CD4-positive, CD25-positive, alpha-beta regulatory T cell (primary cell): ENCODE measurements around the gene WDR38. TPM values are rescaled to one million over a fixed set of nuclear protein-coding genes. Genes with fewer than 3 reads are reported as not detected.

Source experiments
- ATAC-seq, 2 donors: fragments of 150-1000 bp; cut with Tn5 transposase; one replicate each; pipeline ENCODE4 v1.10.0; 2021; ENCODE audit warnings: low read depth in 2 of 2, moderate number of reproducible peaks in 2 of 2, moderate library complexity in 1 of 2
- DNase-seq, 3 donors: peaks; one replicate each; pipeline versions ENCODE4 v3.0.0 to v3.0.0-alpha.2; 2012 to 2022; ENCODE audit warnings: mixed read lengths in 1 of 3
- H3K27ac ChIP-seq: one replicate; pipeline ENCODE4 v1.7.0; 2013; ENCODE audit warnings: mild to moderate bottlenecking, low read length; ENCODE audit not compliant: insufficient read depth, poor library complexity, severe bottlenecking
- H3K27me3 ChIP-seq: one replicate; pipeline ENCODE4 v1.7.0; 2013; ENCODE audit warnings: low read length; ENCODE audit not compliant: control insufficient read depth, insufficient read depth
- H3K36me3 ChIP-seq: one replicate; pipeline ENCODE4 v1.7.0; 2013; ENCODE audit warnings: mild to moderate bottlenecking, low read length, moderate library complexity; ENCODE audit not compliant: control insufficient read depth, insufficient read depth
- H3K4me1 ChIP-seq: 2 replicates; pipeline ENCODE4 v1.7.0; 2013; ENCODE audit warnings: mild to moderate bottlenecking, low read length; ENCODE audit not compliant: insufficient read depth, control insufficient read depth, poor library complexity, severe bottlenecking
- H3K4me3 ChIP-seq: one replicate; pipeline ENCODE4 v1.7.0; 2013; ENCODE audit warnings: low read depth, mild to moderate bottlenecking, low read length, moderate library complexity
- H3K9me3 ChIP-seq, 2 experiments: 1 replicate in 1 of 2; 2 replicates in 1 of 2; pipeline ENCODE4 v1.7.0; 2013; ENCODE audit warnings: low read length in 2 of 2, mild to moderate bottlenecking in 1 of 2, moderate library complexity in 1 of 2; ENCODE audit not compliant: control insufficient read depth in 2 of 2
- H3K27ac Mint-ChIP-seq, 3 donors: one replicate each; pipeline ENCODE4 v1.8.0; 2020 to 2022; ENCODE audit warnings: mild to moderate bottlenecking in 3 of 3, mixed read lengths in 3 of 3, moderate library complexity in 2 of 3
- H3K27me3 Mint-ChIP-seq: one replicate; pipeline ENCODE4 v1.8.0; 2022; ENCODE audit warnings: mild to moderate bottlenecking, mixed read lengths
- H3K36me3 Mint-ChIP-seq: one replicate; pipeline ENCODE4 v1.8.0; 2020; ENCODE audit warnings: mixed read lengths
- H3K4me1 Mint-ChIP-seq, 4 donors: one replicate each; pipeline ENCODE4 v1.8.0; 2020 to 2022; ENCODE audit warnings: mixed read lengths in 4 of 4, mild to moderate bottlenecking in 1 of 4
- H3K4me3 Mint-ChIP-seq, 4 donors: one replicate each; pipeline ENCODE4 v1.8.0; 2020 to 2022; ENCODE audit warnings: mild to moderate bottlenecking in 4 of 4, mixed read lengths in 4 of 4, moderate library complexity in 3 of 4
- H3K9me3 Mint-ChIP-seq, 7 donors: one replicate each; pipeline ENCODE4 v1.8.0; 2020 to 2022; ENCODE audit warnings: mixed read lengths in 7 of 7, mild to moderate bottlenecking in 3 of 7, moderate library complexity in 2 of 7
- polyA plus RNA-seq, 4 donors: library from polyadenylated mRNA; unstranded; fragments of 300-500 nt; fragmentation: Illumina TruSeq; gene quantifications; one replicate each; pipeline ENCODE4 v1.2.3, GENCODE V29; 2021
- total RNA-seq: library from RNA; stranded (reverse); gene quantifications from one replicate; pipeline ENCODE4 v1.2.3, GENCODE V29; 2022

Gene WDR38
- total and polyA plus RNA-seq, 5 donors from 2014 or later, result not detected

DNA sequence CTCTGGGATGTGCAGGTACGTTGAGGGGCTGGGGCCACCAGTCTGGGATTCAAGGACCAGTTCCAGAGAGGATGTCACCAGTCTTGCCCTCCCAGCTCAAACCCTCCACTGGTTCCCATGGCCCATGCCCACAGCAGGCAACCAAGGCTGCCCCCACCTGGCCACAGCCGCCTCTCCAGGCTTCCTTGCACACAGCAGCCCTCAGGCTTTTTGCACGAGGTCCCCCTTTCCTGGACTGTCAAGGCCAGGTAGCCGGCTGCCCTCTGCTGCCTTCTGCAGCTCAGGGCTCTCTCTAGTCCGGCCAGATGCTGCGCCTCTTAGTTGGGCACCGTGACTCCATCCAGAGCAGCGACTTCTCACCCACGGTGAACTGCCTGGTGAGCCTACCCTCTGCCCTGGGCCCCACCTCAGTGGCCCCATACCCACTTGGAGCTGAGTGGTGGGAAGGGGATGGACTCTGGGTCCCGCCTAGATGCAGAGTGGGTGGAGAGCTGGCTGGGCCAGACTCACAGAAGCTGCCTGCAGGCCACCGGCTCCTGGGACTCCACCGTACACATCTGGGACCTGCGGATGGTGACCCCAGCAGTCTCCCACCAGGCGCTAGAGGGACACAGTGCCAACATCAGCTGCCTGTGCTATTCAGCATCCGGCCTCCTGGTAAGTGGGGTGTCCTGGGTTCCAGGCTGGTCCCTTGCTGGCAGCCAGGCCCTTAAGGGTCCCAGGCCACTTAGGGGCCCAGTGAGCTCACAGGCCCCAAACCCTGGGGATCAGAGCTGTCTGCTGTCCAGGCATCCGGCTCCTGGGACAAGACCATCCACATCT, 2.9 kb downstream of the WDR38 start:
- H3K36me3 ChIP-seq, result peaks cover 37% of the 10 kb centered on the region
- no peak overlapping the region for H3K4me3 ChIP-seq
- H3K4me1 Mint-ChIP-seq, result peaks cover 0 to 49% (median 21%) of the 10 kb centered on the region in 4 donors
- H3K27ac ChIP-seq, result no peak overlapping the region
- H3K4me3 Mint-ChIP-seq, result peak overlapping the region in 2 of 4 donors; percentile 4 to 25
- peaks cover 36% of the 10 kb centered on the region for H3K4me1 ChIP-seq
- peaks cover 3% of the 10 kb centered on the region for H3K27me3 Mint-ChIP-seq
- DNase-seq (peak in 1 of 3 donors; percentile 11), ATAC-seq (no peak)
- H3K27me3 ChIP-seq, result no peaks in the 10 kb centered on the region
- H3K36me3 Mint-ChIP-seq, result peaks cover 20% of the 10 kb centered on the region
- no peaks in the 10 kb centered on the region for H3K9me3 ChIP-seq
- H3K9me3 Mint-ChIP-seq, result peaks cover 0 to 1% (median 0%) of the 10 kb centered on the region in 7 donors
- no peak overlapping the region for H3K27ac Mint-ChIP-seq

GRCh38 chr9:124857533-124858162, 4.4 kb downstream of the WDR38 start:
- Mint-ChIP-seq H3K36me3 (peaks cover 23% of the 10 kb centered on the region), H3K9me3 (peaks cover 0 to 1% (median 0%) of the 10 kb centered on the region in 7 donors), H3K27me3 (no peaks in the 10 kb centered on the region), H3K27ac (no peak overlapping the region), H3K4me1 (peaks cover 5 to 56% (median 25%) of the 10 kb centered on the region in 4 donors), H3K4me3 (peak overlapping the region in 2 of 4 donors; percentile 38 to 75)
- ATAC-seq (no peak), DNase-seq (no peak)
- no peaks in the 10 kb centered on the region for H3K9me3 ChIP-seq
- no peak overlapping the region for H3K27ac ChIP-seq
- no peak overlapping the region for H3K4me3 ChIP-seq
- H3K4me1 ChIP-seq, result peaks cover 36% of the 10 kb centered on the region
- no peaks in the 10 kb centered on the region for H3K27me3 ChIP-seq
- H3K36me3 ChIP-seq, result peaks cover 37% of the 10 kb centered on the region

DNA sequence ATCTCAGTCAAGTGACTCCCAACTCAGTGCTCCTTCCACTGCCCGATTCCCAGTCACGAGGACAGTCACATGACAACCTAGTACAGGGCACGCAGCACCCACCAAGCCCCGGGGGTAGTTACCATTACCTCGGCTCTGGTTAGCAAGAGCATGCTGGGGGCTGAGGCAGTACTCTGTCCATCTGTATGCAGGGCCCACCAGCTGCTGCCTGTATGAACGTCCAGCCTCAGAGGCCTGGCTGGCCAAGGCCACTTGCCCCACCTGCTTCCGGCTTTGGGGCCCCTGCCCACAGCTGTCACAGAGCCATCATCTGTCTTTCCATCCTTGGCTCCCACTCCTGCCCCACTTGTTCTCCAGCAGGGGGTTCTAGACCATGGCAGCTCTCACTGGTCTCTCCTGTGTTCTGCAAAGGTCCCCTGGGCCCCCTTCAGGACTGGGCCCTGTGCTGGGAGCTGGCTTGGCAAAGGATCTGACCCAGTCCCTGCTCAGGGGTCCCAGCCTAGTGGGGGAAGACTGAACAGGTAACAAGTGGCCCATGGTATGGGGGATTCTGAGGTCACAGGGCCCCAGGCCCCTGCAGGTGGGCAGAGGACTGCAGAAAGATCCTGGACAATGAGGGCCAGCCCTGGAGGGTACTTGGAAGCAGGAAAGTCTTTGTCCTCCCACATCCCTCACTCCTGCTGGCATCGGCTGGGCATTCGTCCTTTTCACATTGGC, 5.2 kb downstream of the WDR38 start:
- Histone ChIP-seq H3K4me1 (peaks cover 31% of the 10 kb centered on the region), H3K27ac (no peak overlapping the region), H3K36me3 (peaks cover 37% of the 10 kb centered on the region), H3K9me3 (no peaks in the 10 kb centered on the region), H3K4me3 (no peak overlapping the region), H3K27me3 (no peaks in the 10 kb centered on the region)
- Mint-ChIP-seq H3K36me3 (peaks cover 23% of the 10 kb centered on the region), H3K4me1 (peaks cover 7 to 53% (median 23%) of the 10 kb centered on the region in 4 donors), H3K4me3 (no peak overlapping the region), H3K9me3 (no peaks in the 10 kb centered on the region), H3K27me3 (no peaks in the 10 kb centered on the region), H3K27ac (no peak overlapping the region)
- DNase-seq, result no peak
- ATAC-seq, result no peak

DNA sequence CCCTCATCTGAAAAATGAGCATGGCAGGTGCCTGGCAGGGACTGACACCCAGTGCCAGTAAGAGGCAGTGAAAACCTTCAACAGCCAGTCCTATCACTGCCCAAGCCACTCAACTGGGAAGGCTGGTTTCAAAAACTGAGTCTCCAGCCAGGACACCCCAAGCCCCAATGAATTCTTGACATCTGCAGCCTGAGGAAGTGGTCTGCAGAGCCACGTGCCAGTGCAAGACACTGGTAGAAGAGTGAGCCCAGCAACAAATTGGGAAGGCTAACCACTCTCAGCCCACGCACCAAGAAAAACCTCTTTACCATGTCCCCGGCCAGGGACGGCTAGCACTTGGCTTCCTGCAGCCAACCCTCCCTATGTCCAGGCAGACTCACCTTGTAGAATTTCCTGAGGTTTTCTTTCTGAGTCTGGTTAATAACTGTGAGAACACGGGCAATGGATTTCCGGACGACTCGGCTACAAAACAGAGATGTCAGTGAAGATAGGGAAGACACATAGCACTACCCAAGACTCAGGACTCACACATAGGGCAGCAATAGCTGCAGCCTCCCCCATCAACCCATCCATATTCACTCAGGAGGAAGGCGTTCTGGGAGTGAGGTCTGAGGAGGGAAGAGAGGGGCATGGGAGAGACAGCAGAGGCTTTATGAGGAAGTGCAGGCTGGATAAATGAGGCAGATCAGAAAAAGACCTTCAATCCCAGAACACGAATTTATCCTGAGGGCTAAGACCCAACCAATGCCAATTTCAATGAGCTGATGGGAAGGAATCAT, 6.7 kb downstream of the WDR38 start:
- Histone ChIP-seq H3K27ac (peak overlapping the region; percentile 93), H3K27me3 (no peaks in the 10 kb centered on the region), H3K9me3 (no peaks in the 10 kb centered on the region), H3K4me1 (peaks cover 31% of the 10 kb centered on the region), H3K4me3 (peak overlapping the region; percentile 74), H3K36me3 (peaks cover 37% of the 10 kb centered on the region)
- no peak for DNase-seq
- ATAC-seq, result no peak
- peaks cover 23% of the 10 kb centered on the region for H3K36me3 Mint-ChIP-seq
- H3K4me1 Mint-ChIP-seq, result peaks cover 9 to 52% (median 25%) of the 10 kb centered on the region in 4 donors
- H3K9me3 Mint-ChIP-seq, result no peaks in the 10 kb centered on the region
- peak overlapping the region; percentile 64 to 99 (median 97) for H3K27ac Mint-ChIP-seq
- peak overlapping the region; percentile 95 to 98 (median 97) for H3K4me3 Mint-ChIP-seq
- H3K27me3 Mint-ChIP-seq, result no peaks in the 10 kb centered on the region

DNA sequence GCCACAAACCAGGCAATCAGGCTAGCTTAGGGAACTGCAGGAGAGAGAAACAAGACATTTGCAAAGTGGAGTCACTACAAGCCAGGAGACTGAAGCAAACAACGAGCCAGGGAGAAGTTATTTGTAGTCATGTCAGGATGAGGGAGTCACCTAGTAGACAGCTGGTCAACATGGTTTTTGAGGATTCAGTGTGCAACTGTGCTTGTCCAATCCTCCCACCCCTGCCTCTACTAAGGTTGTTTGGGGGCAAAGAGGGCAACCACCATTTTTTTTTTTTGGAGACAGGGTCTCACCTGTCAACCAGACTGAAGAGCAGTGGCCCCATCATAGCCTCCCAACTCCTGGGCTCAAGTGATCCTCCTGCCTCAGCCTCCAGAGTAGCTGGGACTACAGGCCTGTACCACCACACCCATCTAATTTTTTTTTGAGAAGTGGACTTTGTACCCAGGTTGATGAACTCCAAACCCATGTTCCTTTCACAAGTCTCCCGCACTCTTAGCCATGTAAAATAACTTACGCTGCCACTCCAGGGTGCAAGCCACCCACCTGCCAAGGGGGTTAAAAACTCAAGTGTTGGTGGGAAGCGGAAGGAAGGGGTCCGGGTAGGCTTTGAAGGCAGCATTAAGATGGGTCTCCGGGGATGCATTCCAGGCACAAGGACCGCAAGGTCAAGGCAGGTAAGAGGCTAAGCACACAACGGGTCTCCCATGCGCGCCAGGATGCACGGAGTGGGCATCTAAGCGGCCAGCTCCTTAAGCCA, 7.5 kb downstream of the WDR38 start:
- DNase-seq, result no peak
- Histone ChIP-seq H3K4me3 (peak overlapping the region; percentile 74), H3K27me3 (no peaks in the 10 kb centered on the region), H3K27ac (peak overlapping the region; percentile 93), H3K9me3 (no peaks in the 10 kb centered on the region), H3K4me1 (peaks cover 31% of the 10 kb centered on the region), H3K36me3 (peaks cover 37% of the 10 kb centered on the region)
- H3K9me3 Mint-ChIP-seq, result no peaks in the 10 kb centered on the region
- no peaks in the 10 kb centered on the region for H3K27me3 Mint-ChIP-seq
- H3K4me3 Mint-ChIP-seq, result peak overlapping the region; percentile 95 to 98 (median 97)
- peak overlapping the region; percentile 96 to 99 (median 97) for H3K27ac Mint-ChIP-seq
- H3K36me3 Mint-ChIP-seq, result peaks cover 23% of the 10 kb centered on the region
- H3K4me1 Mint-ChIP-seq, result peaks cover 9 to 48% (median 25%) of the 10 kb centered on the region in 4 donors
- ATAC-seq, result no peak

GRCh38 chr9:124861342-124862229, 8.3 kb downstream of the WDR38 start, which contains the start of the genes ARPC5L and RPL35:
Gene ARPC5L (plus strand): TSS chr9:124862130. CDS start chr9:124869291, 7,161 bp downstream.
Gene RPL35 (minus strand): TSS chr9:124861957. CDS start chr9:124861912, 45 bp downstream.
- Mint-ChIP-seq H3K9me3 (no peaks in the 10 kb centered on the region), H3K27ac (peak within 1 kb of the TSS; percentile 96 to 99 (median 97)), H3K36me3 (peaks cover 23% of the 10 kb centered on the region), H3K4me3 (peak within 1 kb of the TSS; percentile 95 to 98 (median 97)), H3K27me3 (no peaks in the 10 kb centered on the region), H3K4me1 (peaks cover 9 to 48% (median 25%) of the 10 kb centered on the region in 4 donors)
- peaks cover 37% of the 10 kb centered on the region for H3K36me3 ChIP-seq
- H3K4me3 ChIP-seq, result peak within 1 kb of the TSS; percentile 89
- H3K27ac ChIP-seq, result peak within 1 kb of the TSS; percentile 93
- no peaks in the 10 kb centered on the region for H3K9me3 ChIP-seq
- peaks cover 31% of the 10 kb centered on the region for H3K4me1 ChIP-seq
- peak; percentile 96 for ATAC-seq
- peak; percentile 92 to 97 (median 96) for DNase-seq
- H3K27me3 ChIP-seq, result no peaks in the 10 kb centered on the region
